GM12874 (cell line): Measurements from ENCODE around the gene HPCAL1.

Source experiments
- CTCF ChIP-seq: IDR thresholded peaks from 2 replicates; pipeline ENCODE4 v1.5.1; 2011; ENCODE audit warnings: low read depth, mild to moderate bottlenecking, control low read depth, low read length, moderate library complexity; ENCODE audit not compliant: insufficient read depth

HPCAL1 gene

GRCh38 chr2:10332402-10333246 lies 29.9 kb downstream of the HPCAL1 start:
- TF ChIP-seq CTCF: no peak

DNA sequence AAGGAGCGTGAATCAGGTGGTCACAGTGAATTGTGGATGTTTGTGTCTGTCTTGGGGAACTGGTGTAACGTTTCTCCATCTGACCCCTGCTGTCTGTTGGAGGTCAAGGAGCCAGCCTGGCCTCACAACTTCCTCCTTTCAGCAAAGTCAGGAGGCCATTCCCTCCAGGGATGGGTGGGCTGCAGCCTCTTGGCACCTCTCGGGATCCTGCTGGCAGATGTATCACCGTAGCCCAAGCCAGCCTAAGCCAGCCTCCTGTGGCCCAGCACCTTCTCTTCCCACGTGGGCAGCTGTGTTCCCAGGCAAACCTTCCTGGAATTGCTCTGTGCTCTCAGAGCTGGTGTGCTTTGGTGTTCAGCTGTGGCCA lies 30.5 kb downstream of the HPCAL1 start:
- TF ChIP-seq CTCF: no peak

GRCh38 chr2:10333966-10334365 lies 31.3 kb downstream of the HPCAL1 start:
- TF ChIP-seq CTCF: no peak

GRCh38 chr2:10335046-10335840 lies 32.5 kb downstream of the HPCAL1 start:
- no peak for TF ChIP-seq CTCF

DNA sequence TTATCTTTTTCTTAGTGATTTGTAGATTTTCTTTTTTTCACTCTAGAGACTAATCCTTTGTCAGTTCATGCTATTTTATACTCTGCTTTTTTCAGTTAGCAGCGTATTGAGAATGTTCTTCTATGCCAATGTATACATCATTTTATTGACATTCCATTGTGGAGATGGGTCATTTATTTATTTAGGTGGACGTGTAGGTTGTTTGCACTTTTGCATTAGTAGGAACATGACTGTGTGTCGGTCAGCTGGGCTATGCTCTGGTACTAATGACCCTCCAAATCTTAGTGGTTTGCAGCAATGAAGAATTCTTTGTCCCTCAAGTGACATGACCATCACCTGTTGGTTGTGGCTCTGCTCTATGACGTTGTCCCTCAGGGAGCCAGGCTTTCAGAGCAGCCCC lies 33.6 kb downstream of the HPCAL1 start:
- no peak for TF ChIP-seq CTCF

DNA sequence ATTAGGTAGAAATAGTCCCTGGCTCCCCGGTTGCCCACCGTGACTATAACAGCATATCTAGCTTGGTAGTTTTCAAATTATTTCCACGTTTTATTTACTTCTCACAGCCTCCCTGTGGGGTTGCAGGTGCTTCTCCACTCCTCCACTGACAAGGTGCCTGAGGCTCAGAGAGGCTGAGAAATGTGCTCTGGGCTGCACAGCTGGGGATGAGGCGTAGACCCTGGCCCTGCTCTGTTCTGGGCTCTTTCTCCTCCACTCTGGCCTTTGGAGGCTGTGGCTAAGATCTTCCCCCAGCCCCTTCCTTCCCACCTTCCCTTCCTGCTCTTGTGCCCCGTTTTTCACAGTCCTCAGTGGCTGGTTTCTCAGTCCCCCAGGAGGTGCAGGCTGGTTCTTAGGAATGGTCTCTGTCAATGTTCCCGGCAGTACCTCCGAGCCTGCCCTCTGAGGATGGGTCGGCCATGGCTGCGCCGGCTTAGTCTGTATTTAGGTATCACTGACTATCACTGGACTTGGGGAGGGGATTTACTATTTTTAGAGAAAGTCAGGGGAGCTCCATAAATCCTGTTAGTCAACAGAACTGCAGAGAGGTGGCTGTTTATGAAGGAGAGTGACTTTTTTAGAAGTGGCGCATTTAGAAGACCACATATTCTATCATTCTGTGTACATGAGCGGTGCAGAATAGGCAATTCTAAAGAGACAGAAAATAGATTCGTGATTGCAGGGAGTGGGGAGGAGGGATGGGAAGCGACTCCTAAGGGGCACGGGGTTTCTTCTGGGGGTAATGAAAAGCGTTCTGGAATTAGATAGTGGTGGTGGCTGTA lies 35.0 kb downstream of the HPCAL1 start:
- no peak for TF ChIP-seq CTCF
